ENCODE data around the gene LRR1. TPM values are rescaled to one million over a fixed set of nuclear protein-coding genes. Genes with fewer than 3 reads are reported as not detected.
A peak's percentile ranks its signal among the peaks of the same experiment; 100 is the strongest.

LRR1 gene
- total and polyA plus RNA-seq, 2 experiments from 2014 or later, result 10.6 to 15.4 TPM

GRCh38 chr14:49589387-49589786 lies 9.4 kb upstream of the LRR1 start:
- 92% methylated on average over 3 of the region's 3 CpGs for WGBS (ENCODE audit: low lambda C conversion rate, missing lambda C conversion rate)
- H2AFZ ChIP-seq, result no peak overlapping the region
- peaks cover 4% of the 10 kb centered on the region for H3K36me3 ChIP-seq (replicated peaks; ENCODE audit: insufficient read depth, low read depth)
- H3K27me3 ChIP-seq, result no peaks in the 10 kb centered on the region
- H3K27ac ChIP-seq, result no peak overlapping the region
- no peak overlapping the region for H3K4me2 ChIP-seq
- no peaks in the 10 kb centered on the region for H3K9me2 ChIP-seq (replicated peaks; ENCODE audit: insufficient read depth)
- H4K20me1 ChIP-seq (ENCODE audit: insufficient read depth, poor library complexity, severe bottlenecking), result peaks cover 12% of the 10 kb centered on the region
- DNase-seq (ENCODE audit: low spot score), result no peak
- H3K79me2 ChIP-seq, result peaks cover 17% of the 10 kb centered on the region
- no peaks in the 10 kb centered on the region for H3K9me3 ChIP-seq (ENCODE audit: low read depth)
- TF ChIP-seq CTCF (IDR thresholded peaks at IDR 0.05; ENCODE audit: poor library complexity) (no peak), EZH2 (IDR thresholded peaks at IDR 0.05; ENCODE audit: borderline replicate concordance) (no peak), EZH2phosphoT487 (IDR thresholded peaks at IDR 0.05; ENCODE audit: low read depth, severe bottlenecking, unreplicated experiment) (no peak)
- peaks cover 6% of the 10 kb centered on the region for H3K4me1 ChIP-seq (ENCODE audit: insufficient read depth)
- H3K4me3 ChIP-seq, result no peak overlapping the region

- TF ChIP-seq EZH2 (IDR thresholded peaks at IDR 0.05; ENCODE audit: borderline replicate concordance), result no peak
- TF ChIP-seq EZH2phosphoT487 (IDR thresholded peaks at IDR 0.05; ENCODE audit: low read depth, severe bottlenecking, unreplicated experiment), result no peak
- no peak for TF ChIP-seq CTCF (IDR thresholded peaks at IDR 0.05; ENCODE audit: poor library complexity)
- H3K4me3 ChIP-seq, result no peak overlapping the region
- no peaks in the 10 kb centered on the region for H4K20me1 ChIP-seq (ENCODE audit: insufficient read depth, poor library complexity, severe bottlenecking)
- peaks cover 17% of the 10 kb centered on the region for H3K4me1 ChIP-seq (ENCODE audit: insufficient read depth)
- no peak overlapping the region for H2AFZ ChIP-seq
- no peaks in the 10 kb centered on the region for H3K36me3 ChIP-seq (replicated peaks; ENCODE audit: insufficient read depth, low read depth)
- WGBS (ENCODE audit: low lambda C conversion rate, missing lambda C conversion rate), result 68% methylated on average over 3 of the region's 3 CpGs
- H3K9me3 ChIP-seq (ENCODE audit: low read depth), result no peaks in the 10 kb centered on the region
- H3K9me2 ChIP-seq (replicated peaks; ENCODE audit: insufficient read depth), result no peaks in the 10 kb centered on the region
- no peak overlapping the region for H3K27ac ChIP-seq
- H3K4me2 ChIP-seq, result no peak overlapping the region
- no peak for DNase-seq (ENCODE audit: low spot score)
- H3K79me2 ChIP-seq, result peaks cover 9% of the 10 kb centered on the region
- no peaks in the 10 kb centered on the region for H3K27me3 ChIP-seq
Measured at GRCh38 chr14:49593016-49593415, 5.7 kb upstream of the LRR1 start.

- Histone ChIP-seq H3K4me1 (ENCODE audit: insufficient read depth) (peaks cover 17% of the 10 kb centered on the region), H3K27me3 (no peaks in the 10 kb centered on the region), H3K4me2 (peak overlapping the region; percentile 47), H3K79me2 (peaks cover 9% of the 10 kb centered on the region), H3K9me3 (ENCODE audit: low read depth) (no peaks in the 10 kb centered on the region), H3K27ac (peak overlapping the region; percentile 54), H3K4me3 (no peak overlapping the region), H3K36me3 (replicated peaks; ENCODE audit: insufficient read depth, low read depth) (no peaks in the 10 kb centered on the region), H4K20me1 (ENCODE audit: insufficient read depth, poor library complexity, severe bottlenecking) (no peaks in the 10 kb centered on the region), H3K9me2 (replicated peaks; ENCODE audit: insufficient read depth) (no peaks in the 10 kb centered on the region), H2AFZ (no peak overlapping the region)
- TF ChIP-seq EZH2phosphoT487 (IDR thresholded peaks at IDR 0.05; ENCODE audit: low read depth, severe bottlenecking, unreplicated experiment) (no peak), CTCF (IDR thresholded peaks at IDR 0.05; ENCODE audit: poor library complexity) (no peak), EZH2 (IDR thresholded peaks at IDR 0.05; ENCODE audit: borderline replicate concordance) (no peak)
- DNase-seq (ENCODE audit: low spot score), result peak; percentile 68
- WGBS (ENCODE audit: low lambda C conversion rate, missing lambda C conversion rate), result 16% methylated on average over 4 of the region's 4 CpGs
Measured at GRCh38 chr14:49594347-49595091, 4.2 kb upstream of the LRR1 start.
